Kidney epithelial cell (primary cell): ENCODE data around the gene ARMC5. TPM values are rescaled to one million over a fixed set of nuclear protein-coding genes. Genes with fewer than 3 reads are reported as not detected.
"Not testable (repeated sequence)": the region's sequence is repeated elsewhere in the genome, so short reads cannot be mapped to it uniquely, and the experiment has no call there.

ENCODE experiments used
- DNase-seq: peaks from one replicate; pipeline ENCODE4 v3.0.0-alpha.2; 2010; ENCODE audit warnings: low read depth
- H3K27me3 ChIP-seq: 2 replicates; pipeline ENCODE4 v1.6.0; 2011; ENCODE audit warnings: low read length; ENCODE audit not compliant: control insufficient read depth, insufficient read depth
- H3K36me3 ChIP-seq: 2 replicates; pipeline ENCODE4 v1.5.1; 2011; ENCODE audit warnings: low read length; ENCODE audit not compliant: control insufficient read depth, insufficient read depth
- H3K4me3 ChIP-seq: 2 replicates; pipeline ENCODE4 v1.5.1; 2011; ENCODE audit warnings: low read depth, mild to moderate bottlenecking, control low read depth, low read length
- total RNA-seq: library from RNA; depleted of rRNA; stranded (reverse); fragments of >200 nt; gene quantifications from 2 replicates; pipeline ENCODE4 v1.2.3, GENCODE V29; 2015
- TF ChIP-seq, protein P1 (sequence below): IDR thresholded peaks from 2 replicates; pipeline ENCODE4 v1.5.1; 2011; ENCODE audit warnings: mild to moderate bottlenecking, moderate library complexity, low read length, control low read depth, inconsistent platforms; ENCODE audit not compliant: insufficient read depth, poor library complexity, severe bottlenecking

The ARMC5 gene
- total RNA-seq, 1 donor from 2014 or later: 18.7 TPM

GRCh38 chr16:31413943-31414342 lies 45.4 kb upstream of the ARMC5 start:
- H3K4me3 ChIP-seq: no peak overlapping the region
- TF ChIP-seq, protein P1, sequence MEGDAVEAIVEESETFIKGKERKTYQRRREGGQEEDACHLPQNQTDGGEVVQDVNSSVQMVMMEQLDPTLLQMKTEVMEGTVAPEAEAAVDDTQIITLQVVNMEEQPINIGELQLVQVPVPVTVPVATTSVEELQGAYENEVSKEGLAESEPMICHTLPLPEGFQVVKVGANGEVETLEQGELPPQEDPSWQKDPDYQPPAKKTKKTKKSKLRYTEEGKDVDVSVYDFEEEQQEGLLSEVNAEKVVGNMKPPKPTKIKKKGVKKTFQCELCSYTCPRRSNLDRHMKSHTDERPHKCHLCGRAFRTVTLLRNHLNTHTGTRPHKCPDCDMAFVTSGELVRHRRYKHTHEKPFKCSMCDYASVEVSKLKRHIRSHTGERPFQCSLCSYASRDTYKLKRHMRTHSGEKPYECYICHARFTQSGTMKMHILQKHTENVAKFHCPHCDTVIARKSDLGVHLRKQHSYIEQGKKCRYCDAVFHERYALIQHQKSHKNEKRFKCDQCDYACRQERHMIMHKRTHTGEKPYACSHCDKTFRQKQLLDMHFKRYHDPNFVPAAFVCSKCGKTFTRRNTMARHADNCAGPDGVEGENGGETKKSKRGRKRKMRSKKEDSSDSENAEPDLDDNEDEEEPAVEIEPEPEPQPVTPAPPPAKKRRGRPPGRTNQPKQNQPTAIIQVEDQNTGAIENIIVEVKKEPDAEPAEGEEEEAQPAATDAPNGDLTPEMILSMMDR: no peak
- H3K27me3 ChIP-seq: no peaks in the 10 kb centered on the region
- no peak for DNase-seq
- H3K36me3 ChIP-seq: no peaks in the 10 kb centered on the region

DNA sequence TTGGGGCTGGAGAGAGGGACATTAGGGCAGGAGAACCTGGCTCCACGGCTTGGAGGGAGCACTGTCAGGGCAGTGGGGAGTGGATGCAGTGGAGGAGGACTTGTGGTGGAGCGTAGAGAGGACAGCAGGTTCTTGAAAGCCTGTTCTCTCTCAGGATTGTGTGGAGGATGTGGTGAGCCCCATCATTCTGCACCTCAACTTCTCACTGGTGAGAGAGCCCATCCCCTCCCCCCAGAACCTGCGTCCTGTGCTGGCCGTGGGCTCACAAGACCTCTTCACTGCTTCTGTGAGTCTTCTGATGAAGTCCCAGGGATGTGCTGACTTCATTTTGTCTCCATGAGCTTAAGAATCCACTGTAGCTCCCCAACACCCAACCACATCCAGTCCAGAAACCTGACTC lies 44.6 kb upstream of the ARMC5 start:
- no peak for DNase-seq
- Histone ChIP-seq H3K27me3 (no peaks in the 10 kb centered on the region), H3K4me3 (no peak overlapping the region), H3K36me3 (no peaks in the 10 kb centered on the region)
- TF ChIP-seq, protein P1: no peak

DNA sequence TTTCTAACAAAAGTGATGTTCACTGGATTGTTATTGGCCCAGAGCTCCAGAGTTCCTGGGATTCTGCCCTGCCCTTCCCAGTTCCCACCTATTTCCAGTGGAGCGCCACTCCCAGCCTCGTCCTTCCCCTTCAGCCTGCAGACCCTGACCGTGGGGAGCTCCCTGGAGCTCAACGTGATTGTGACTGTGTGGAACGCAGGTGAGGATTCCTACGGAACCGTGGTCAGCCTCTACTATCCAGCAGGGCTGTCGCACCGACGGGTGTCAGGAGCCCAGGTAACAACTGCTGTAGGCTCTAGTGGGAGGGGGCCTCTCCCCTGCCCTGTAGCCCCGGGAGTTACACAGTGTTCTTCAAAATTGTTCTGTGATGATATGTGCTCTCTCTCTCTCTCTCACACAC lies 42.9 kb upstream of the ARMC5 start:
- DNase-seq: no peak
- Histone ChIP-seq H3K4me3 (no peak overlapping the region), H3K36me3 (no peaks in the 10 kb centered on the region), H3K27me3 (no peaks in the 10 kb centered on the region)
- TF ChIP-seq, protein P1: no peak

DNA sequence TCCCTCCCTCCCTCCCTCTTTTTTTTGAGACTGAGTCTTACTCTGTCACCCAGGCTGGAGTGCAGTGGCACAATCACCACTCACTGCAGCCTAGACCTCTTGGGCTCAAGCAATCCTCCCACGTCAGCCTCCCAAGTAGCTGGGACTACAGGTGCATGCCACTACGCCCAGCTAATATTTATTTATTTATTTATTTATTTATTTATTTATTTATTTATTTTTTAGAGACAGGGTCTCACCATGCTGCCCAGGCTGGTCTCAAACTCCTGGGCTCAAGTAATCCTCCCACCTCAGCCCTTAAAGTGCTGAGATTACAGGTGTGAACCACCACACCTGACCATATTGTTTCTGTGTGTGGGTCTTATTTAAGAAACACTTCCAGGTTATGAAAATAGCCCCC lies 42.3 kb upstream of the ARMC5 start:
- not testable (repeated sequence) for H3K36me3 ChIP-seq, DNase-seq, H3K4me3 ChIP-seq, H3K27me3 ChIP-seq

GRCh38 chr16:31417916-31418315 lies 41.4 kb upstream of the ARMC5 start:
- no peaks in the 10 kb centered on the region for H3K36me3 ChIP-seq
- TF ChIP-seq, protein P1: no peak
- H3K27me3 ChIP-seq: no peaks in the 10 kb centered on the region
- no peak overlapping the region for H3K4me3 ChIP-seq
- DNase-seq: no peak

DNA sequence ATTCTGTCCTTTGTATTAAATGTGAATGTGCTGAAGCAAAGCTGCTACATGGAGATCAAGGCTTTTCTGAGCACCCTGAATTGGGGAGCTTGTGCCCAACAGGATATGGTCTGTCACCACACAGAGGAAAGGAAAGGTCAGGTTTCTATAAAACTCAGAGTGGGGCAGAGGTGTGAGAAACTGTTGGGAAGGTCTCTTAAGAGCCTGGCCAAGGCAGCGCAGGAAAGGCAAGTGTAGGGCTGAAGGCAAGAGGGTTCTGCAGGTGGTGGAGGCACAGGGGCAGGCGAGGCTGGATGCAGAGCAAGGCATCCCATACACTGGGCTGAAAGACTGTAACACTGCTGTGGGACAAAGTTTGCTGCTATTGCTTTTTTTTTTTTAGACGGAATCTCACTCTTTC lies 39.3 kb upstream of the ARMC5 start:
- TF ChIP-seq, protein P1: no peak
- H3K4me3 ChIP-seq: no peak overlapping the region
- no peaks in the 10 kb centered on the region for H3K36me3 ChIP-seq
- DNase-seq: no peak
- no peaks in the 10 kb centered on the region for H3K27me3 ChIP-seq
